Stimulated activated effector memory CD8-positive, alpha-beta T cell treated with anti-CD3 and anti-CD28 coated beads, Interleukin-12 subunit alpha, Interleukin-12 subunit beta, amount 100 ng/mL, for 72 hours (primary cell): ENCODE measurements around the gene MSI2.

Experiments
- ATAC-seq: fragments of 150-1000 bp; cut with Tn5 transposase; 2 replicates; pipeline ENCODE4 v1.10.0; 2021
- DNase-seq, 2 donors: peaks; one replicate each; pipeline ENCODE4 v3.0.0; 2021 to 2022; ENCODE audit warnings: low spot score in 2 of 2
- H3K27ac Mint-ChIP-seq: one replicate; pipeline ENCODE4 v1.8.0; 2022; ENCODE audit warnings: mild to moderate bottlenecking, mixed read lengths
- H3K36me3 Mint-ChIP-seq: one replicate; pipeline ENCODE4 v1.8.0; 2022; ENCODE audit warnings: mild to moderate bottlenecking, mixed read lengths
- H3K4me1 Mint-ChIP-seq: one replicate; pipeline ENCODE4 v1.8.0; 2022; ENCODE audit warnings: mixed read lengths
- H3K4me3 Mint-ChIP-seq: one replicate; pipeline ENCODE4 v1.8.0; 2022; ENCODE audit warnings: mild to moderate bottlenecking, mixed read lengths
- H3K9me3 Mint-ChIP-seq: one replicate; pipeline ENCODE4 v1.8.0; 2022; ENCODE audit warnings: mixed read lengths

MSI2 gene

GRCh38 chr17:57274162-57274561 lies 17.8 kb downstream of the MSI2 start:
- H3K4me1 Mint-ChIP-seq: peaks cover 63% of the 10 kb centered on the region

GRCh38 chr17:57275071-57275764 lies 18.9 kb downstream of the MSI2 start:
- ATAC-seq: no peak

More at GRCh38 chr17:57274162-57274561, 17.8 kb downstream of the MSI2 start:
- Mint-ChIP-seq H3K9me3 (no peaks in the 10 kb centered on the region), H3K27ac (no peak overlapping the region), H3K4me3 (no peak overlapping the region), H3K36me3 (peaks cover 59% of the 10 kb centered on the region)
- DNase-seq: no peak
- ATAC-seq: no peak

GRCh38 chr17:57276621-57277020 lies 20.3 kb downstream of the MSI2 start:
- Mint-ChIP-seq H3K4me3 (no peak overlapping the region), H3K36me3 (peaks cover 58% of the 10 kb centered on the region), H3K27ac (peak overlapping the region; percentile 54), H3K4me1 (peaks cover 69% of the 10 kb centered on the region), H3K9me3 (no peaks in the 10 kb centered on the region)
- ATAC-seq (no peak), DNase-seq (no peak)

More at GRCh38 chr17:57275071-57275764, 18.9 kb downstream of the MSI2 start:
- no peak for DNase-seq
- H3K4me1 Mint-ChIP-seq: peaks cover 66% of the 10 kb centered on the region
- no peaks in the 10 kb centered on the region for H3K9me3 Mint-ChIP-seq
- peak overlapping the region; percentile 46 for H3K27ac Mint-ChIP-seq
- H3K4me3 Mint-ChIP-seq: no peak overlapping the region
- peaks cover 66% of the 10 kb centered on the region for H3K36me3 Mint-ChIP-seq

- Mint-ChIP-seq H3K4me3 (no peak overlapping the region), H3K4me1 (peaks cover 79% of the 10 kb centered on the region), H3K27ac (peak overlapping the region; percentile 74), H3K36me3 (peaks cover 49% of the 10 kb centered on the region), H3K9me3 (no peaks in the 10 kb centered on the region)
- no peak for DNase-seq
- ATAC-seq: peak; percentile 65
These were observed 21.7 kb downstream of the MSI2 start for GRCh38 chr17:57277923-57278604.

- Mint-ChIP-seq H3K36me3 (peaks cover 49% of the 10 kb centered on the region), H3K4me1 (peaks cover 87% of the 10 kb centered on the region), H3K27ac (peak overlapping the region; percentile 11), H3K4me3 (no peak overlapping the region), H3K9me3 (no peaks in the 10 kb centered on the region)
- ATAC-seq (no peak), DNase-seq (no peak)
These were observed 22.5 kb downstream of the MSI2 start for GRCh38 chr17:57278740-57279387.

- ATAC-seq: no peak
- Mint-ChIP-seq H3K4me3 (no peak overlapping the region), H3K9me3 (no peaks in the 10 kb centered on the region), H3K27ac (peak overlapping the region; percentile 11), H3K4me1 (peaks cover 88% of the 10 kb centered on the region), H3K36me3 (peaks cover 46% of the 10 kb centered on the region)
- DNase-seq: no peak
These were observed 23.1 kb downstream of the MSI2 start for GRCh38 chr17:57279432-57279831.

GRCh38 chr17:57281887-57282286 lies 25.6 kb downstream of the MSI2 start:
- DNase-seq: no peak
- peak; percentile 43 for ATAC-seq
- H3K9me3 Mint-ChIP-seq: no peaks in the 10 kb centered on the region
- no peak overlapping the region for H3K4me3 Mint-ChIP-seq
- peaks cover 42% of the 10 kb centered on the region for H3K36me3 Mint-ChIP-seq
- H3K27ac Mint-ChIP-seq: peak overlapping the region; percentile 83
- H3K4me1 Mint-ChIP-seq: peaks cover 87% of the 10 kb centered on the region

GRCh38 chr17:57282296-57282695 lies 26.0 kb downstream of the MSI2 start:
- H3K4me3 Mint-ChIP-seq: no peak overlapping the region
- no peaks in the 10 kb centered on the region for H3K9me3 Mint-ChIP-seq
- DNase-seq: no peak
- ATAC-seq: no peak
- H3K27ac Mint-ChIP-seq: peak overlapping the region; percentile 83
- H3K36me3 Mint-ChIP-seq: peaks cover 39% of the 10 kb centered on the region
- peaks cover 89% of the 10 kb centered on the region for H3K4me1 Mint-ChIP-seq

- Mint-ChIP-seq H3K36me3 (peaks cover 38% of the 10 kb centered on the region), H3K4me3 (no peak overlapping the region), H3K27ac (no peak overlapping the region)
These were observed 27.1 kb downstream of the MSI2 start for GRCh38 chr17:57283203-57283971.

GRCh38 chr17:57284583-57284982 lies 28.3 kb downstream of the MSI2 start:
- no peak for DNase-seq

More at GRCh38 chr17:57283203-57283971, 27.1 kb downstream of the MSI2 start:
- H3K9me3 Mint-ChIP-seq: no peaks in the 10 kb centered on the region
- ATAC-seq (no peak), DNase-seq (no peak)
- peaks cover 89% of the 10 kb centered on the region for H3K4me1 Mint-ChIP-seq

GRCh38 chr17:57284984-57285646 lies 28.8 kb downstream of the MSI2 start:
- ATAC-seq (peak; percentile 72), DNase-seq (no peak)
- Mint-ChIP-seq H3K27ac (peak overlapping the region; percentile 76), H3K4me3 (peak overlapping the region; percentile 57), H3K4me1 (peaks cover 77% of the 10 kb centered on the region), H3K9me3 (no peaks in the 10 kb centered on the region), H3K36me3 (peaks cover 31% of the 10 kb centered on the region)

More at GRCh38 chr17:57284583-57284982, 28.3 kb downstream of the MSI2 start:
- peaks cover 37% of the 10 kb centered on the region for H3K36me3 Mint-ChIP-seq
- peak overlapping the region; percentile 76 for H3K27ac Mint-ChIP-seq
- H3K4me3 Mint-ChIP-seq: peak overlapping the region; percentile 57
- peaks cover 82% of the 10 kb centered on the region for H3K4me1 Mint-ChIP-seq
- peak; percentile 61 for ATAC-seq
- H3K9me3 Mint-ChIP-seq: no peaks in the 10 kb centered on the region

- no peak for ATAC-seq
- peak overlapping the region; percentile 57 for H3K4me3 Mint-ChIP-seq
- peaks cover 73% of the 10 kb centered on the region for H3K4me1 Mint-ChIP-seq
- DNase-seq: no peak
- peaks cover 31% of the 10 kb centered on the region for H3K36me3 Mint-ChIP-seq
- peak overlapping the region; percentile 76 for H3K27ac Mint-ChIP-seq
- H3K9me3 Mint-ChIP-seq: no peaks in the 10 kb centered on the region
These were observed 29.4 kb downstream of the MSI2 start for GRCh38 chr17:57285701-57286100.

- Mint-ChIP-seq H3K9me3 (no peaks in the 10 kb centered on the region), H3K36me3 (peaks cover 33% of the 10 kb centered on the region), H3K4me3 (peak overlapping the region; percentile 57), H3K27ac (peak overlapping the region; percentile 76), H3K4me1 (peaks cover 64% of the 10 kb centered on the region)
- DNase-seq (no peak), ATAC-seq (no peak)
These were observed 30.2 kb downstream of the MSI2 start for GRCh38 chr17:57286399-57287105.
